Testis (tissue), 2 donors: Measurements from ENCODE around the gene MCTS1.

Experiments
- POLR2A ChIP-seq: fragments of 450-650 bp; IDR thresholded peaks from one replicate; pipeline ENCODE4 v1.6.1; 2017; ENCODE audit warnings: antibody characterized with exemption, mild to moderate bottlenecking, moderate library complexity
- TF ChIP-seq, protein P1 (sequence below), 3 experiments: fragments of 450-650 bp in 2 of 3; fragments of 200-600 bp in 1 of 3; sonication (generic) in 1 of 3; IDR thresholded peaks; one replicate each; pipeline ENCODE4 v1.5.1; 2016 to 2019; ENCODE audit warnings: antibody characterized with exemption in 3 of 3, mild to moderate bottlenecking in 2 of 3, moderate library complexity in 1 of 3

GRCh38 chrX:120612086-120612485 is 8.2 kb downstream of the MCTS1 start:
- no peak for TF ChIP-seq POLR2A
- TF ChIP-seq, protein P1, sequence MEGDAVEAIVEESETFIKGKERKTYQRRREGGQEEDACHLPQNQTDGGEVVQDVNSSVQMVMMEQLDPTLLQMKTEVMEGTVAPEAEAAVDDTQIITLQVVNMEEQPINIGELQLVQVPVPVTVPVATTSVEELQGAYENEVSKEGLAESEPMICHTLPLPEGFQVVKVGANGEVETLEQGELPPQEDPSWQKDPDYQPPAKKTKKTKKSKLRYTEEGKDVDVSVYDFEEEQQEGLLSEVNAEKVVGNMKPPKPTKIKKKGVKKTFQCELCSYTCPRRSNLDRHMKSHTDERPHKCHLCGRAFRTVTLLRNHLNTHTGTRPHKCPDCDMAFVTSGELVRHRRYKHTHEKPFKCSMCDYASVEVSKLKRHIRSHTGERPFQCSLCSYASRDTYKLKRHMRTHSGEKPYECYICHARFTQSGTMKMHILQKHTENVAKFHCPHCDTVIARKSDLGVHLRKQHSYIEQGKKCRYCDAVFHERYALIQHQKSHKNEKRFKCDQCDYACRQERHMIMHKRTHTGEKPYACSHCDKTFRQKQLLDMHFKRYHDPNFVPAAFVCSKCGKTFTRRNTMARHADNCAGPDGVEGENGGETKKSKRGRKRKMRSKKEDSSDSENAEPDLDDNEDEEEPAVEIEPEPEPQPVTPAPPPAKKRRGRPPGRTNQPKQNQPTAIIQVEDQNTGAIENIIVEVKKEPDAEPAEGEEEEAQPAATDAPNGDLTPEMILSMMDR (IDR thresholded peaks at IDR 0.05): no peak
